DOHH2 (cell line): ENCODE measurements around the gene CSNK2B.

Source experiments
- EZH2phosphoT487 ChIP-seq: fragments of 200-600 bp; sonication (generic); IDR thresholded peaks from 2 replicates; pipeline ENCODE4 v1.6.1; 2017; ENCODE audit warnings: borderline replicate concordance, mild to moderate bottlenecking, antibody characterized with exemption, low read length, moderate library complexity, mixed read lengths
- TF ChIP-seq, protein P1 (sequence below): fragments of 200-600 bp; sonication (generic); IDR thresholded peaks from one replicate; pipeline ENCODE4 v1.5.1; 2014; ENCODE audit warnings: antibody characterized with exemption, mild to moderate bottlenecking, low read depth, low read length; ENCODE audit not compliant: poor library complexity, severe bottlenecking

DNA sequence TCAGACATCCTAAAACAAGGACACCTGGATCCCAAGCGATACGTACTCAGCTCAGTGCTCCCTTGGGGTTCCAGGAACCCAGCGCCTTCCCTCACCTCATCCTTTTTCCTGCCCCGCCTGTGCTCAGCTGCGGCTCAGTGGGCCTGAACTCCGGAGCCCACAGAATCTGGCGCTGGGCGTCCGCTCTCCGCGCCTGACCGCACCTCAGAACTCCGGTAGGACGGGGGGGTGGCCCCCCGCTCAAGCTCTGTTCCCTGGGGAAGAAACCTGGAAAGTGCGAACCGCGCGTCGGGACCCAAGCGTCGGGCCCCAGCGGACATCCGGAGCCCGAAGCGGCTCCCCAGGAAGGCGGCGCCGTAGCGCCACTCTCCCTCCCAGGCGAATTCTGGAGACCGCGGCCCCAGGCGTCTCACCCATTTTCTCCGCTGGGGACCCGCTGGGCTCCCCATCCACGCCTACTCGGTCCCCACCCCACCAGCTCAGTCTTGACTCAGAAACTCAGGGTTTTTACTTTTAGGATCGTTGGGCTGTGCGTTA, 15.3 kb downstream of the CSNK2B start:
- TF ChIP-seq, protein P1, sequence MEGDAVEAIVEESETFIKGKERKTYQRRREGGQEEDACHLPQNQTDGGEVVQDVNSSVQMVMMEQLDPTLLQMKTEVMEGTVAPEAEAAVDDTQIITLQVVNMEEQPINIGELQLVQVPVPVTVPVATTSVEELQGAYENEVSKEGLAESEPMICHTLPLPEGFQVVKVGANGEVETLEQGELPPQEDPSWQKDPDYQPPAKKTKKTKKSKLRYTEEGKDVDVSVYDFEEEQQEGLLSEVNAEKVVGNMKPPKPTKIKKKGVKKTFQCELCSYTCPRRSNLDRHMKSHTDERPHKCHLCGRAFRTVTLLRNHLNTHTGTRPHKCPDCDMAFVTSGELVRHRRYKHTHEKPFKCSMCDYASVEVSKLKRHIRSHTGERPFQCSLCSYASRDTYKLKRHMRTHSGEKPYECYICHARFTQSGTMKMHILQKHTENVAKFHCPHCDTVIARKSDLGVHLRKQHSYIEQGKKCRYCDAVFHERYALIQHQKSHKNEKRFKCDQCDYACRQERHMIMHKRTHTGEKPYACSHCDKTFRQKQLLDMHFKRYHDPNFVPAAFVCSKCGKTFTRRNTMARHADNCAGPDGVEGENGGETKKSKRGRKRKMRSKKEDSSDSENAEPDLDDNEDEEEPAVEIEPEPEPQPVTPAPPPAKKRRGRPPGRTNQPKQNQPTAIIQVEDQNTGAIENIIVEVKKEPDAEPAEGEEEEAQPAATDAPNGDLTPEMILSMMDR = no peak
- TF ChIP-seq EZH2phosphoT487 = no peak
